GM12878 (cell line): Measurements from ENCODE around the gene ANKRD45. TPM values are rescaled to one million over a fixed set of nuclear protein-coding genes. Genes with fewer than 3 reads are reported as not detected.

Source experiments
- ATF2 ChIP-seq: IDR thresholded peaks from 2 replicates; pipeline ENCODE4 v1.6.1; 2012; ENCODE audit warnings: low read length, inconsistent platforms
- BACH1 ChIP-seq: fragments of 450-650 bp; IDR thresholded peaks from 2 replicates; pipeline ENCODE4 v1.6.1; 2017; ENCODE audit warnings: mild to moderate bottlenecking, borderline replicate concordance
- HDGF ChIP-seq: fragments of 450-650 bp; IDR thresholded peaks from 2 replicates; pipeline ENCODE4 v1.6.1; 2016; ENCODE audit warnings: antibody characterized with exemption
- KAT2A ChIP-seq: conservative IDR thresholded peaks from 2 replicates; pipeline ENCODE4 v1.6.1; 2011; ENCODE audit warnings: low read depth, low read length; ENCODE audit not compliant: control insufficient read depth
- MEF2A ChIP-seq: IDR thresholded peaks from 2 replicates; pipeline ENCODE4 v1.6.1; 2011; ENCODE audit warnings: low read depth, mild to moderate bottlenecking, low read length, moderate library complexity; ENCODE audit not compliant: insufficient read depth
- MYB ChIP-seq: fragments of 150-350 bp; IDR thresholded peaks from 2 replicates; pipeline ENCODE4 v1.6.1; 2014; ENCODE audit warnings: mild to moderate bottlenecking, low read depth, low read length, borderline replicate concordance
- MYC ChIP-seq: IDR thresholded peaks from 2 replicates; pipeline ENCODE4 v1.6.1; 2011; ENCODE audit warnings: mild to moderate bottlenecking, low read length, moderate library complexity, inconsistent platforms; ENCODE audit not compliant: insufficient read depth, insufficient replicate concordance, insufficient read length, severe bottlenecking
- NR2F1 ChIP-seq: fragments of 450-650 bp; conservative IDR thresholded peaks from 2 replicates; pipeline ENCODE4 v1.6.1; 2017; ENCODE audit warnings: mild to moderate bottlenecking
- SMAD5 ChIP-seq: IDR thresholded peaks from 2 replicates; pipeline ENCODE4 v1.6.1; 2016; ENCODE audit warnings: antibody characterized with exemption, low read depth
- SMC3 ChIP-seq: IDR thresholded peaks from 2 replicates; pipeline ENCODE4 v1.6.1; 2011; ENCODE audit warnings: low read length, improper control_type of control experiment, borderline replicate concordance
- SRF ChIP-seq, 2 experiments: IDR thresholded peaks; 2 replicates each; pipeline ENCODE4 v1.6.1; 2011; ENCODE audit warnings: low read depth in 2 of 2, low read length in 2 of 2, mild to moderate bottlenecking in 1 of 2, moderate library complexity in 1 of 2
- TAF1 ChIP-seq: IDR thresholded peaks from 2 replicates; pipeline ENCODE4 v1.6.1; 2011; ENCODE audit warnings: mild to moderate bottlenecking, low read depth, low read length, borderline replicate concordance
- TBL1XR1 ChIP-seq: IDR thresholded peaks from 2 replicates; pipeline ENCODE4 v1.6.1; 2012; ENCODE audit warnings: low read depth, low read length, improper control_type of control experiment
- ZBTB33 ChIP-seq: fragments of 450-650 bp; IDR thresholded peaks from 2 replicates; pipeline ENCODE4 v1.6.1; 2017; ENCODE audit warnings: mild to moderate bottlenecking
- ZNF24 ChIP-seq: fragments of 450-650 bp; IDR thresholded peaks from 2 replicates; pipeline ENCODE4 v1.6.1; 2017; ENCODE audit warnings: antibody characterized with exemption, mild to moderate bottlenecking
- ZNF592 ChIP-seq: fragments of 450-650 bp; IDR thresholded peaks from 2 replicates; pipeline ENCODE4 v1.6.1; 2017; ENCODE audit warnings: mild to moderate bottlenecking, moderate library complexity
- ZNF687 ChIP-seq: fragments of 450-650 bp; IDR thresholded peaks from 2 replicates; pipeline ENCODE4 v1.6.1; 2017; ENCODE audit warnings: mild to moderate bottlenecking, moderate library complexity
- polyA plus RNA-seq, 11 experiments: library from polyadenylated mRNA; depleted of rRNA in 4 of 11; unstranded in 6 of 11; stranded (reverse) in 5 of 11; fragments of >200 nt; fragmentation: Nextera tagmentation in 4 of 11; fragmentation: Illumina TruSeq in 1 of 11; extraction: Ambion mirVana in 4 of 11; extraction: Trizol in 1 of 11; gene quantifications; 1 replicate in 1 of 11; 2 replicates in 10 of 11; pipeline versions ENCODE4 v1.2.1 to v1.2.3, GENCODE V29; 2011 to 2016; ENCODE audit warnings: inconsistent platforms in 2 of 11, missing spikeins in 2 of 11, low read depth in 1 of 11
- total RNA-seq, 4 experiments: library from RNA; depleted of rRNA in 3 of 4; stranded (reverse); fragments of >200 nt in 3 of 4; fragmentation: Illumina TruSeq in 1 of 4; extraction: Trizol in 1 of 4; gene quantifications; 2 replicates each; pipeline versions ENCODE4 v1.2.1 to v1.2.3, GENCODE V29; 2013 to 2021

The ANKRD45 gene
- total and polyA plus RNA-seq, 10 of the 15 experiments (the other 5 are each of a cell fraction or from before 2014, with no cell fraction given): 0.04 to 0.15 (median 0.13) TPM; not detected in 5

- TF ChIP-seq ZBTB33: no peak
- no peak for TF ChIP-seq MYC
- TF ChIP-seq MYB: no peak
- peak; percentile 90 for TF ChIP-seq HDGF
- 0 out of 2 replicates have a peak, but pooled peaks have one; percentile 11 for TF ChIP-seq SMC3
- no peak for TF ChIP-seq ZNF592
- TF ChIP-seq ZNF24: peak; percentile 69; the same call in 1 of the 2 replicates
- no peak for TF ChIP-seq BACH1
- peak; percentile 75; the same call in 1 of the 2 replicates for TF ChIP-seq SMAD5
- TF ChIP-seq KAT2A: no peak
- peak; percentile 88 to 96 for TF ChIP-seq SRF (IDR thresholded peaks at IDR 0.05; ENCODE audit: low read depth in 2 of 2, low read length in 2 of 2)
- peak; percentile 73 for TF ChIP-seq NR2F1
- peak; percentile 49 for TF ChIP-seq ZNF687
- no peak for TF ChIP-seq ATF2
- TF ChIP-seq TBL1XR1: peak; percentile 60; the same call in 1 of the 2 replicates
- TF ChIP-seq TAF1: peak; percentile 96
- peak; percentile 73; the same call in 1 of the 2 replicates for TF ChIP-seq MEF2A
These were observed 45.3 kb upstream of the ANKRD45 start, which contains the start of gene KLHL20 (continued) for GRCh38 chr1:173714759-173715537.
